Gastrocnemius medialis (tissue), 4 donors: ENCODE data around the gene KRT1. TPM values are rescaled to one million over a fixed set of nuclear protein-coding genes. Genes with fewer than 3 reads are reported as not detected.

Experiments
- ATAC-seq, 2 donors: fragments of 150-250 bp; one replicate each; pipeline ENCODE4 v1.9.1; 2016
- DNase-seq, 2 donors: peaks; one replicate each; pipeline ENCODE4 v3.0.0-alpha.2; 2019
- H3K27ac ChIP-seq, 4 donors: fragments of 200-600 bp; sonication (generic); 1 replicate in 1 of 4; 2 replicates in 3 of 4; pipeline ENCODE4 v1.5.1; 2016 to 2018; ENCODE audit warnings: mild to moderate bottlenecking in 2 of 4, moderate library complexity in 1 of 4
- H3K27me3 ChIP-seq, 3 donors: fragments of 200-600 bp; sonication (generic) in 2 of 3; 1 replicate in 1 of 3; 2 replicates in 2 of 3; pipeline versions ENCODE4 v1.5.1 to v1.6.0; 2016 to 2019; ENCODE audit warnings: mild to moderate bottlenecking in 1 of 3, moderate library complexity in 1 of 3
- H3K36me3 ChIP-seq, 2 donors: fragments of 200-600 bp; sonication (generic) in 1 of 2; one replicate each; pipeline ENCODE4 v1.5.1; 2017 to 2018
- H3K4me1 ChIP-seq, 2 donors: fragments of 200-600 bp; sonication (generic) in 1 of 2; one replicate each; pipeline ENCODE4 v1.5.1; 2016 to 2017; ENCODE audit warnings: mild to moderate bottlenecking in 2 of 2
- H3K4me3 ChIP-seq, 4 donors: fragments of 200-600 bp; sonication (generic) in 3 of 4; 1 replicate in 1 of 4; 2 replicates in 3 of 4; pipeline ENCODE4 v1.5.1; 2016 to 2019; ENCODE audit warnings: mild to moderate bottlenecking in 2 of 4
- H3K9me3 ChIP-seq, 3 donors: fragments of 200-600 bp; sonication (generic) in 2 of 3; 1 replicate in 1 of 3; 2 replicates in 2 of 3; pipeline ENCODE4 v1.5.1; 2016 to 2019
- POLR2A ChIP-seq, 2 donors: fragments of 450-650 bp; IDR thresholded peaks; one replicate each; pipeline ENCODE4 v1.6.1; 2017; ENCODE audit warnings: antibody characterized with exemption in 2 of 2, mild to moderate bottlenecking in 2 of 2, moderate library complexity in 2 of 2
- in situ Hi-C, 4 donors: fragments of 200-750 bp; cut with MboI; loops; one replicate each; pipeline versions ENCODE4 v1.15.0 to v1.8.0; 2017; ENCODE audit warnings: low sequenced_read_pairs in 4 of 4
- intact Hi-C: fragments of 100-400 bp; cut with DNase I; formaldehyde crosslinking; loops from one replicate; pipeline ENCODE4 v1.15.1; 2023; ENCODE audit warnings: low total_unique reads
- total RNA-seq, 4 donors: library from RNA; depleted of rRNA; stranded (reverse); fragments of >200 nt; gene quantifications; one replicate each; pipeline versions ENCODE4 v1.1.0 to v1.2.3, GENCODE V29; 2016
- TF ChIP-seq, protein P1 (sequence below), 5 experiments: fragments of 450-650 bp in 3 of 5; fragments of 200-600 bp in 2 of 5; sonication (generic) in 2 of 5; IDR thresholded peaks in 4 of 5; conservative IDR thresholded peaks in 1 of 5; 1 replicate in 4 of 5; 2 replicates in 1 of 5; pipeline ENCODE4 v1.5.1; 2016 to 2019; ENCODE audit warnings: antibody characterized with exemption in 5 of 5, mild to moderate bottlenecking in 3 of 5, moderate library complexity in 3 of 5

Gene KRT1
- total RNA-seq, 4 donors from 2014 or later: not detected

DNA sequence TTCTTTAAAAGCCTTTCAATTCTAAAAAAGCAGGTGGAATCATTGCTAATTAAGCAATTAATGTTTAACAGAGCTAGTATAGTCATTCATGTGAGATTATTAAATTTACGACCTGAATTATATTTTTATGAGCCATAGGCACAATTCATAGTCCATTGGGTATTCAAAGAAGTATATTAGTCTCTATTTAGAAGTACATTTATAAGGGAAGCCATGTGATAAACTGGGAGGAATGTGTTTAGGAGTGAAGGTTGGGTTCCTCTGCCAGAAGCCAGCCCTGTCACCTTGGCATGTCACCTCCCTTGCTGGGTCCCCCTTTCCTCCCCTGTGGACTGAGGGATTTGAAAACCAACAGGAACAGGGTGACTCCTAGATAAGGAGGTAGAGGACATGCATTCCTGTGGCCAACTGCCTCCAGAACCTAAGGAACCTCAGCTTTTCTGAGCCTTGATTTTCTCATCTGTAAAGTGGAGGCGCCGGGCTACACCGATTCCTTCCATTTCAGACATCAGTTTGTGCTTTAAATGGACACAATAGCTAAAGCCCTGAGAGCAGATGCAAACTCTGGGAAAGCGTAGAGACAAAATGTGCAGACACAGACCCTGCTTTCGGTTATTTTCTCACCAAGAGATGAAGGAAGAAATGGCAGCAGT, 22.8 kb downstream of the KRT1 start:
- H3K36me3 ChIP-seq: no peaks in the 10 kb centered on the region
- ATAC-seq (no peak), DNase-seq (no peak)
- no peak overlapping the region for H3K4me3 ChIP-seq
- intact Hi-C loops (no loop called here), in situ Hi-C loops (no loop called here)
- H3K4me1 ChIP-seq: no peaks in the 10 kb centered on the region
- H3K27me3 ChIP-seq: peaks cover 0 to 14% (median 5%) of the 10 kb centered on the region in 3 donors
- TF ChIP-seq, protein P1, sequence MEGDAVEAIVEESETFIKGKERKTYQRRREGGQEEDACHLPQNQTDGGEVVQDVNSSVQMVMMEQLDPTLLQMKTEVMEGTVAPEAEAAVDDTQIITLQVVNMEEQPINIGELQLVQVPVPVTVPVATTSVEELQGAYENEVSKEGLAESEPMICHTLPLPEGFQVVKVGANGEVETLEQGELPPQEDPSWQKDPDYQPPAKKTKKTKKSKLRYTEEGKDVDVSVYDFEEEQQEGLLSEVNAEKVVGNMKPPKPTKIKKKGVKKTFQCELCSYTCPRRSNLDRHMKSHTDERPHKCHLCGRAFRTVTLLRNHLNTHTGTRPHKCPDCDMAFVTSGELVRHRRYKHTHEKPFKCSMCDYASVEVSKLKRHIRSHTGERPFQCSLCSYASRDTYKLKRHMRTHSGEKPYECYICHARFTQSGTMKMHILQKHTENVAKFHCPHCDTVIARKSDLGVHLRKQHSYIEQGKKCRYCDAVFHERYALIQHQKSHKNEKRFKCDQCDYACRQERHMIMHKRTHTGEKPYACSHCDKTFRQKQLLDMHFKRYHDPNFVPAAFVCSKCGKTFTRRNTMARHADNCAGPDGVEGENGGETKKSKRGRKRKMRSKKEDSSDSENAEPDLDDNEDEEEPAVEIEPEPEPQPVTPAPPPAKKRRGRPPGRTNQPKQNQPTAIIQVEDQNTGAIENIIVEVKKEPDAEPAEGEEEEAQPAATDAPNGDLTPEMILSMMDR (IDR thresholded peaks at IDR 0.05 in 4 of 5, conservative IDR thresholded peaks at IDR 0.05 in 1 of 5): no peak
- no peak for TF ChIP-seq POLR2A (IDR thresholded peaks at IDR 0.05)
- no peaks in the 10 kb centered on the region for H3K9me3 ChIP-seq
- no peak overlapping the region for H3K27ac ChIP-seq

DNA sequence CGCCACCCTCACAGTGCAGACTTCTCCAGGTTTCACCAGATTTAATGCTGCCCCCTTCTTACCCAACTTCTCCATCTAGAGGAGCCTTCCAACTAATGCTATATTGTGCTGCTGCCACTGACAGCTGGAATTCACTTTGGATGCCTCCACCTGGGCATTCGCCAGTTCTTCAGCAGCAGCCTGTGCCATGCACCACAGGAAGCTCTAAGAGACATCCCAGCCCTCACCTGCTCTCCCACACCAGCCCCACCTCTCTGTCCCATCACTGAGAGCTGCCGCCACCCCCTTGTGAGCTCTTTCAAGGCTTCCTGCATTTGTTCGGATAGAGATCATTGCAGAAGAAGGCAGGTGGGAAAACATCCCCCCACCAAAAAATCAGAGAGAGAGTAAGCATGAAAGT, 23.6 kb downstream of the KRT1 start:
- Histone ChIP-seq H3K36me3 (no peaks in the 10 kb centered on the region), H3K4me1 (no peaks in the 10 kb centered on the region), H3K27me3 (peaks cover 4 to 17% (median 5%) of the 10 kb centered on the region in 3 donors), H3K9me3 (no peaks in the 10 kb centered on the region), H3K27ac (no peak overlapping the region), H3K4me3 (no peak overlapping the region)
- TF ChIP-seq, protein P1 (IDR thresholded peaks at IDR 0.05 in 4 of 5, conservative IDR thresholded peaks at IDR 0.05 in 1 of 5): no peak
- no peak for TF ChIP-seq POLR2A (IDR thresholded peaks at IDR 0.05)
- intact Hi-C loops: no loop called here
- in situ Hi-C loops: no loop called here
- ATAC-seq: no peak
- no peak for DNase-seq

DNA sequence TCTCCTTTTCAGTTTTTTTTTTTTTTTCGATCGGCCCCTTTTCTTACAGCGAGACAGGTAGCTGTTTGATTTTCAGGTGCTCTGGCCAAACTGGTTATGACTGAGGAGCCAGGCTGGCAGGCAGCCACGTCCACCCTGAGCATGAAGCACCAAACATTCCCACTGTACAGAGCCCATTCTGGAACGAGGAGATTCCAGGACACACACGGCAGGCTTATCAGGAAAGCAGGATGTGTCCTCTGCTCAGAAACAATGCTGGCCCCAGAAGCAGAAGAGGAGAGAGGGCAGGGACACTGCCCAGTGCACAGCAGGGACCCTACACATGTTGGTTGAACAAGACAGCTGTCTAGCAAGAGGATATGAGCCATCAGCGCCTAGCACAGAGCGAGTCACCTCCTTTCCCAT, 24.5 kb downstream of the KRT1 start:
- H3K4me3 ChIP-seq: no peak overlapping the region
- no peak overlapping the region for H3K27ac ChIP-seq
- H3K9me3 ChIP-seq: no peaks in the 10 kb centered on the region
- intact Hi-C loops (no loop called here), in situ Hi-C loops (no loop called here)
- H3K27me3 ChIP-seq: peaks cover 5 to 17% (median 5%) of the 10 kb centered on the region in 3 donors
- no peak for TF ChIP-seq POLR2A (IDR thresholded peaks at IDR 0.05)
- TF ChIP-seq, protein P1 (IDR thresholded peaks at IDR 0.05 in 4 of 5, conservative IDR thresholded peaks at IDR 0.05 in 1 of 5): no peak
- DNase-seq (no peak), ATAC-seq (no peak)
- H3K4me1 ChIP-seq: no peaks in the 10 kb centered on the region
- no peaks in the 10 kb centered on the region for H3K36me3 ChIP-seq

DNA sequence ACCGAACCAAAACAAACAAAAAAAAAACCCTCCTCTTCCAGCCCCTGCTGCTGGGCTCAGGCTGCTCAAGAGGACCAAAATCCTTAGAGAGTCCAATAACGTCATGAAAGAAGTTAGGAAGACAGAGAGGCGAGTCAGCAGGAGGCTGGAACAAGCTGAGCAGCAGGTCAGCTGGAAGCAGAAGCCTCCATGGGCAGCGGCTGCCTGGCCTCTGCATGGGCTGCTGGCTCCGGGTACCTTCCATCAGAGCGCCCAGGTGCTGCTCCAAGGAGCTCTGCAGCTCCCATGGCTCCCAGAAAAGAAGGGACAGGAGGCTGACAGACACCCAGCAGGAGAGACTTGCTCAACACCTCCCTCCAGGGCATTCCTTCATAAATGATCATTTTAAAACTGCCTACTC, 25.0 kb downstream of the KRT1 start:
- Histone ChIP-seq H3K9me3 (no peaks in the 10 kb centered on the region), H3K4me3 (no peak overlapping the region), H3K36me3 (no peaks in the 10 kb centered on the region), H3K27me3 (peaks cover 5 to 17% (median 5%) of the 10 kb centered on the region in 3 donors), H3K4me1 (no peaks in the 10 kb centered on the region), H3K27ac (no peak overlapping the region)
- no peak for TF ChIP-seq POLR2A (IDR thresholded peaks at IDR 0.05)
- TF ChIP-seq, protein P1 (IDR thresholded peaks at IDR 0.05 in 4 of 5, conservative IDR thresholded peaks at IDR 0.05 in 1 of 5): no peak
- DNase-seq (no peak), ATAC-seq (no peak)
- intact Hi-C loops (no loop called here), in situ Hi-C loops (no loop called here)
